Neural progenitor cell (in vitro differentiated cells): ENCODE results near the gene RNF4. TPM values are rescaled to one million over a fixed set of nuclear protein-coding genes. Genes with fewer than 3 reads are reported as not detected.
A peak's percentile ranks its signal among the peaks of the same experiment; 100 is the strongest.

ENCODE experiments used
- DNase-seq: peaks from one replicate; pipeline ENCODE4 v3.0.0-alpha.2; 2016; ENCODE audit warnings: low spot score
- H2AFZ ChIP-seq: fragments of 200-600 bp; sonication (generic); replicated peaks from 2 replicates; pipeline ENCODE4 v1.6.1; 2016; ENCODE audit warnings: antibody characterized with exemption
- H3F3A ChIP-seq: fragments of 200-600 bp; sonication (generic); 2 replicates; pipeline ENCODE4 v1.6.1; 2016; ENCODE audit warnings: antibody characterized with exemption, low read depth
- H3K27ac ChIP-seq: fragments of 200-600 bp; sonication (generic); 2 replicates; pipeline ENCODE4 v1.5.1; 2016; ENCODE audit warnings: mild to moderate bottlenecking
- H3K27me3 ChIP-seq: fragments of 200-600 bp; sonication (generic); 2 replicates; pipeline ENCODE4 v1.6.1; 2016; ENCODE audit warnings: mild to moderate bottlenecking, moderate library complexity
- H3K36me3 ChIP-seq: fragments of 200-600 bp; sonication (generic); 2 replicates; pipeline ENCODE4 v1.5.1; 2016
- H3K4me1 ChIP-seq: fragments of 200-600 bp; sonication (generic); 2 replicates; pipeline ENCODE4 v1.6.1; 2016; ENCODE audit warnings: mixed run types
- H3K4me2 ChIP-seq: fragments of 200-600 bp; sonication (generic); 2 replicates; pipeline ENCODE4 v1.6.1; 2016
- H3K4me3 ChIP-seq: fragments of 200-600 bp; sonication (generic); 2 replicates; pipeline ENCODE4 v1.5.1; 2016
- H3K79me2 ChIP-seq: fragments of 200-600 bp; sonication (generic); 2 replicates; pipeline ENCODE4 v1.6.1; 2016; ENCODE audit warnings: low read depth
- H3K9ac ChIP-seq: fragments of 200-600 bp; sonication (generic); 2 replicates; pipeline ENCODE4 v1.6.1; 2016
- H3K9me3 ChIP-seq: fragments of 200-600 bp; sonication (generic); 2 replicates; pipeline ENCODE4 v1.5.1; 2016; ENCODE audit warnings: low read depth
- H4K20me1 ChIP-seq: fragments of 200-600 bp; sonication (generic); 2 replicates; pipeline ENCODE4 v1.6.1; 2016; ENCODE audit warnings: low read depth
- H3K27ac Mint-ChIP-seq: 3 replicates; pipeline ENCODE4 v1.8.0; 2021; ENCODE audit warnings: mixed read lengths
- H3K27me3 Mint-ChIP-seq: 2 replicates; pipeline ENCODE4 v1.8.0; 2022; ENCODE audit warnings: low read depth, mild to moderate bottlenecking, inconsistent platforms, moderate library complexity, mixed read lengths; ENCODE audit not compliant: insufficient read depth
- H3K36me3 Mint-ChIP-seq: 3 replicates; pipeline ENCODE4 v1.8.0; 2021; ENCODE audit warnings: mixed read lengths
- H3K4me1 Mint-ChIP-seq: 3 replicates; pipeline ENCODE4 v1.8.0; 2021; ENCODE audit warnings: mixed read lengths
- H3K4me3 Mint-ChIP-seq: 3 replicates; pipeline ENCODE4 v1.8.0; 2021; ENCODE audit warnings: mild to moderate bottlenecking, moderate library complexity, mixed read lengths
- H3K9me3 Mint-ChIP-seq: 3 replicates; pipeline ENCODE4 v1.8.0; 2020; ENCODE audit warnings: mixed read lengths
- EZH2 ChIP-seq: fragments of 200-600 bp; sonication (generic); IDR thresholded peaks from 2 replicates; pipeline ENCODE4 v1.6.1; 2017; ENCODE audit warnings: antibody characterized with exemption, mild to moderate bottlenecking, moderate library complexity
- EZH2phosphoT487 ChIP-seq: fragments of 200-600 bp; sonication (generic); IDR thresholded peaks from 2 replicates; pipeline ENCODE4 v1.6.1; 2017; ENCODE audit warnings: antibody characterized with exemption
- total RNA-seq: library from RNA; depleted of rRNA; stranded (reverse); fragments of >200 nt; gene quantifications from 2 replicates; pipeline ENCODE4 v1.2.3, GENCODE V29; 2015; ENCODE audit warnings: low replicate concordance
- TF ChIP-seq, protein P1 (sequence below): fragments of 200-600 bp; sonication (generic); IDR thresholded peaks from 2 replicates; pipeline ENCODE4 v1.5.1; 2017; ENCODE audit warnings: antibody characterized with exemption, mild to moderate bottlenecking

Gene RNF4
- total RNA-seq, 1 donor from 2014 or later, result 73.8 TPM

- no peak overlapping the region for H3K27ac Mint-ChIP-seq
- no peak for DNase-seq
- Histone ChIP-seq H3K27ac (no peak overlapping the region), H3K9me3 (peaks cover 3% of the 10 kb centered on the region), H3K27me3 (no peaks in the 10 kb centered on the region), H3K4me2 (no peak overlapping the region), H3K9ac (no peak overlapping the region), H3K79me2 (peaks cover 98% of the 10 kb centered on the region), H2AFZ (no peak overlapping the region), H4K20me1 (peaks cover 52% of the 10 kb centered on the region), H3K4me1 (no peaks in the 10 kb centered on the region), H3K4me3 (no peak overlapping the region), H3K36me3 (no peaks in the 10 kb centered on the region), H3F3A (no peaks in the 10 kb centered on the region)
- peaks cover 21% of the 10 kb centered on the region for H3K36me3 Mint-ChIP-seq
- peaks cover 2% of the 10 kb centered on the region for H3K27me3 Mint-ChIP-seq
- H3K4me1 Mint-ChIP-seq, result no peaks in the 10 kb centered on the region
- TF ChIP-seq EZH2phosphoT487 (no peak), EZH2 (no peak)
- TF ChIP-seq, protein P1, sequence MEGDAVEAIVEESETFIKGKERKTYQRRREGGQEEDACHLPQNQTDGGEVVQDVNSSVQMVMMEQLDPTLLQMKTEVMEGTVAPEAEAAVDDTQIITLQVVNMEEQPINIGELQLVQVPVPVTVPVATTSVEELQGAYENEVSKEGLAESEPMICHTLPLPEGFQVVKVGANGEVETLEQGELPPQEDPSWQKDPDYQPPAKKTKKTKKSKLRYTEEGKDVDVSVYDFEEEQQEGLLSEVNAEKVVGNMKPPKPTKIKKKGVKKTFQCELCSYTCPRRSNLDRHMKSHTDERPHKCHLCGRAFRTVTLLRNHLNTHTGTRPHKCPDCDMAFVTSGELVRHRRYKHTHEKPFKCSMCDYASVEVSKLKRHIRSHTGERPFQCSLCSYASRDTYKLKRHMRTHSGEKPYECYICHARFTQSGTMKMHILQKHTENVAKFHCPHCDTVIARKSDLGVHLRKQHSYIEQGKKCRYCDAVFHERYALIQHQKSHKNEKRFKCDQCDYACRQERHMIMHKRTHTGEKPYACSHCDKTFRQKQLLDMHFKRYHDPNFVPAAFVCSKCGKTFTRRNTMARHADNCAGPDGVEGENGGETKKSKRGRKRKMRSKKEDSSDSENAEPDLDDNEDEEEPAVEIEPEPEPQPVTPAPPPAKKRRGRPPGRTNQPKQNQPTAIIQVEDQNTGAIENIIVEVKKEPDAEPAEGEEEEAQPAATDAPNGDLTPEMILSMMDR, result no peak
- H3K9me3 Mint-ChIP-seq, result peaks cover 27% of the 10 kb centered on the region
- no peak overlapping the region for H3K4me3 Mint-ChIP-seq
These were observed 83.9 kb downstream of the RNF4 start for GRCh38 chr4:2552806-2553205.

GRCh38 chr4:2558301-2558700, 89.4 kb downstream of the RNF4 start:
- H2AFZ ChIP-seq, result no peak overlapping the region
- H3K36me3 ChIP-seq, result no peaks in the 10 kb centered on the region
- H4K20me1 ChIP-seq, result peaks cover 92% of the 10 kb centered on the region
- peaks cover 15% of the 10 kb centered on the region for H3K4me1 Mint-ChIP-seq
- H3K27ac ChIP-seq, result no peak overlapping the region
- no peaks in the 10 kb centered on the region for H3K27me3 ChIP-seq
- no peak overlapping the region for H3K4me3 ChIP-seq
- no peak for DNase-seq
- H3K4me3 Mint-ChIP-seq, result no peak overlapping the region
- H3K9me3 ChIP-seq, result no peaks in the 10 kb centered on the region
- H3K27me3 Mint-ChIP-seq, result peaks cover under 1% of the 10 kb centered on the region
- peaks cover 4% of the 10 kb centered on the region for H3K9me3 Mint-ChIP-seq
- H3K79me2 ChIP-seq, result peaks cover 100% of the 10 kb centered on the region
- no peak overlapping the region for H3K4me2 ChIP-seq
- H3F3A ChIP-seq, result no peaks in the 10 kb centered on the region
- TF ChIP-seq, protein P1, result no peak
- TF ChIP-seq EZH2phosphoT487, result no peak
- H3K36me3 Mint-ChIP-seq, result peaks cover 28% of the 10 kb centered on the region
- H3K4me1 ChIP-seq, result no peaks in the 10 kb centered on the region
- no peak overlapping the region for H3K9ac ChIP-seq
- H3K27ac Mint-ChIP-seq, result no peak overlapping the region

GRCh38 chr4:2560167-2560566, 91.3 kb downstream of the RNF4 start:
- H3K36me3 ChIP-seq, result no peaks in the 10 kb centered on the region
- H3K27ac ChIP-seq, result no peak overlapping the region
- no peak overlapping the region for H3K9ac ChIP-seq
- TF ChIP-seq, protein P1, result no peak
- no peak for TF ChIP-seq EZH2
- no peak for TF ChIP-seq EZH2phosphoT487
- H3K4me3 ChIP-seq, result no peak overlapping the region
- no peaks in the 10 kb centered on the region for H3K27me3 ChIP-seq
- Mint-ChIP-seq H3K4me3 (no peak overlapping the region), H3K27me3 (peaks cover 2% of the 10 kb centered on the region), H3K27ac (peak overlapping the region; percentile 22), H3K36me3 (peaks cover 30% of the 10 kb centered on the region), H3K4me1 (peaks cover 17% of the 10 kb centered on the region), H3K9me3 (no peaks in the 10 kb centered on the region)
- no peak overlapping the region for H2AFZ ChIP-seq
- no peaks in the 10 kb centered on the region for H3K4me1 ChIP-seq
- no peaks in the 10 kb centered on the region for H3K9me3 ChIP-seq
- H3F3A ChIP-seq, result no peaks in the 10 kb centered on the region
- DNase-seq, result no peak
- H3K4me2 ChIP-seq, result no peak overlapping the region
- H4K20me1 ChIP-seq, result peaks cover 92% of the 10 kb centered on the region
- H3K79me2 ChIP-seq, result peaks cover 100% of the 10 kb centered on the region

Other genes starting within 250 kb of the RNF4 start
- gene HAUS3, start 227.0 kb upstream of the RNF4 start, total RNA-seq, result 24.4 and 25.0 TPM in 2 replicates
- gene POLN, start 227.0 kb upstream of the RNF4 start, total RNA-seq, result 1.5 and 1.7 TPM in 2 replicates
- 22.7 and 58.8 TPM in 2 replicates for gene MXD4, start 207.0 kb upstream of the RNF4 start, total RNA-seq
- 0.39 and 0.93 TPM in 2 replicates for gene ZFYVE28, start 50.5 kb upstream of the RNF4 start, total RNA-seq
- not detected in 2 replicates for gene CFAP99, start 50.2 kb upstream of the RNF4 start, total RNA-seq
- gene FAM193A, start 67.5 kb downstream of the RNF4 start, total RNA-seq, result 22.5 and 29.1 TPM in 2 replicates